Transverse colon (tissue), 4 donors: ENCODE measurements around the gene ZBTB16. TPM values are rescaled to one million over a fixed set of nuclear protein-coding genes. Genes with fewer than 3 reads are reported as not detected.

Source experiments
- DNase-seq: peaks from one replicate; pipeline ENCODE4 v3.0.0-alpha.2; 2019
- H3K27ac ChIP-seq, 4 donors: fragments of 200-600 bp; sonication (generic); 2 replicates each; pipeline ENCODE4 v1.5.1; 2016 to 2018; ENCODE audit warnings: inconsistent platforms in 4 of 4
- H3K27me3 ChIP-seq: fragments of 200-600 bp; sonication (generic); 2 replicates; pipeline ENCODE4 v1.5.1; 2017; ENCODE audit warnings: inconsistent platforms
- H3K36me3 ChIP-seq, 4 donors: fragments of 200-600 bp; sonication (generic); 2 replicates each; pipeline ENCODE4 v1.5.1; 2017 to 2019; ENCODE audit warnings: inconsistent platforms in 4 of 4
- H3K4me1 ChIP-seq, 4 donors: fragments of 200-600 bp; sonication (generic); 2 replicates each; pipeline ENCODE4 v1.5.1; 2017 to 2020; ENCODE audit warnings: inconsistent platforms in 4 of 4
- H3K4me3 ChIP-seq, 4 donors: fragments of 200-600 bp; sonication (generic); 1 replicate in 1 of 4; 2 replicates in 3 of 4; pipeline versions ENCODE4 v1.5.1 to v1.6.1; 2017 to 2019; ENCODE audit warnings: inconsistent platforms in 4 of 4
- H3K9me3 ChIP-seq, 2 donors: fragments of 200-600 bp; sonication (generic); 2 replicates each; pipeline ENCODE4 v1.5.1; 2017 to 2019; ENCODE audit warnings: inconsistent platforms in 2 of 2
- CTCF ChIP-seq, 5 experiments: fragments of 200-600 bp in 3 of 5; fragments of 450-650 bp in 2 of 5; sonication (generic) in 3 of 5; IDR thresholded peaks; 1 replicate in 2 of 5; 2 replicates in 3 of 5; pipeline ENCODE4 v1.5.1; 2016 to 2017; ENCODE audit warnings: antibody characterized with exemption in 5 of 5, inconsistent platforms in 3 of 5, mild to moderate bottlenecking in 2 of 5, moderate library complexity in 1 of 5
- EP300 ChIP-seq: sonication (generic); formaldehyde crosslinking; IDR thresholded peaks from one replicate; pipeline ENCODE4 v1.6.1; 2017; ENCODE audit warnings: antibody characterized with exemption, low read depth
- POLR2A ChIP-seq: fragments of 450-650 bp; IDR thresholded peaks from one replicate; pipeline ENCODE4 v1.6.1; 2016; ENCODE audit warnings: antibody characterized with exemption, mild to moderate bottlenecking, moderate library complexity
- POLR2AphosphoS5 ChIP-seq, 3 donors: sonication (generic); formaldehyde crosslinking; IDR thresholded peaks; one replicate each; pipeline ENCODE4 v1.6.1; 2016; ENCODE audit warnings: antibody characterized with exemption in 3 of 3
- WGBS, 2 donors: methylation state at CpG; one replicate each; pipeline ENCODE4 v1.1.5; 2018; ENCODE audit warnings: low coverage in 1 of 2; 5-methylcytosine and 5-hydroxymethylcytosine counted together
- in situ Hi-C, 4 donors: fragments of 200-750 bp; cut with MboI; loops; one replicate each; pipeline versions ENCODE4 v1.15.0 to v1.15.1; 2017; ENCODE audit warnings: low sequenced_read_pairs in 3 of 4, low pct_ligation_motif_present in 1 of 4, low pct_unique_long_range_greater_than_20kb in 1 of 4
- intact Hi-C: fragments of 100-400 bp; cut with DNase I; formaldehyde crosslinking; loops from one replicate; pipeline ENCODE4 v1.15.1; 2023; ENCODE audit warnings: low total_unique reads
- total RNA-seq, 4 donors: library from RNA; depleted of rRNA; stranded (reverse); fragments of >200 nt; gene quantifications; one replicate each; pipeline ENCODE4 v1.1.0, GENCODE V29; 2016

The ZBTB16 gene
- total RNA-seq, 4 donors from 2014 or later = 108 to 271 (median 155) TPM

- H3K36me3 ChIP-seq = peaks cover 0 to 10% (median 5%) of the 10 kb centered on the region in 4 donors
- H3K9me3 ChIP-seq = no peaks in the 10 kb centered on the region
- in situ Hi-C loops (no loop called here), intact Hi-C loops (no loop called here)
- H3K4me1 ChIP-seq = peaks cover 0 to 10% (median 5%) of the 10 kb centered on the region in 4 donors
- H3K27ac ChIP-seq = no peak overlapping the region
- H3K4me3 ChIP-seq = no peak overlapping the region
- TF ChIP-seq POLR2AphosphoS5 (IDR thresholded peaks at IDR 0.05) (no peak), EP300 (no peak), CTCF (IDR thresholded peaks at IDR 0.05) (no peak), POLR2A (no peak)
- H3K27me3 ChIP-seq = no peaks in the 10 kb centered on the region
- 66 to 76% methylated on average over 3 to 6 of the region's 6 CpGs for WGBS, 2 donors
- no peak for DNase-seq
Measured at GRCh38 chr11:114239753-114240161, 180.2 kb downstream of the ZBTB16 start.

GRCh38 chr11:114242032-114242431 is 182.5 kb downstream of the ZBTB16 start:
- TF ChIP-seq POLR2A (no peak), CTCF (IDR thresholded peaks at IDR 0.05) (no peak), EP300 (no peak), POLR2AphosphoS5 (IDR thresholded peaks at IDR 0.05) (no peak)
- H3K9me3 ChIP-seq = no peaks in the 10 kb centered on the region
- peaks cover 0 to 15% (median 7%) of the 10 kb centered on the region in 4 donors for H3K36me3 ChIP-seq
- H3K4me1 ChIP-seq = peaks cover 0 to 7% (median 4%) of the 10 kb centered on the region in 4 donors
- no peaks in the 10 kb centered on the region for H3K27me3 ChIP-seq
- H3K27ac ChIP-seq = no peak overlapping the region
- in situ Hi-C loops = no loop called here
- DNase-seq = no peak
- intact Hi-C loops = no loop called here
- no peak overlapping the region for H3K4me3 ChIP-seq
- WGBS, 2 donors = 97% methylated on average over 15 of the region's 15 CpGs; no CpG with 5 or more reads in 1 of the 2 donors

- H3K4me1 ChIP-seq = peaks cover 0 to 7% (median 4%) of the 10 kb centered on the region in 4 donors
- no peak for DNase-seq
- no peaks in the 10 kb centered on the region for H3K27me3 ChIP-seq
- peaks cover 0 to 30% (median 15%) of the 10 kb centered on the region in 4 donors for H3K36me3 ChIP-seq
- in situ Hi-C loops (no loop called here), intact Hi-C loops (no loop called here)
- no peaks in the 10 kb centered on the region for H3K9me3 ChIP-seq
- TF ChIP-seq POLR2A = no peak
- peak in 1 of 3 donors; percentile 9 for TF ChIP-seq POLR2AphosphoS5 (IDR thresholded peaks at IDR 0.05)
- peak overlapping the region in 1 of 4 donors; percentile 34 for H3K27ac ChIP-seq
- WGBS, 2 donors = 60 to 68% methylated on average over 6 to 14 of the region's 14 CpGs
- H3K4me3 ChIP-seq = no peak overlapping the region
Measured at GRCh38 chr11:114243461-114244372, 184.2 kb downstream of the ZBTB16 start.

- Histone ChIP-seq H3K4me3 (no peak overlapping the region), H3K27ac (no peak overlapping the region), H3K4me1 (peaks cover 0 to 7% (median 3%) of the 10 kb centered on the region in 4 donors), H3K27me3 (no peaks in the 10 kb centered on the region), H3K9me3 (no peaks in the 10 kb centered on the region), H3K36me3 (peaks cover 0 to 31% (median 15%) of the 10 kb centered on the region in 4 donors)
- TF ChIP-seq EP300 (no peak), POLR2A (no peak), CTCF (IDR thresholded peaks at IDR 0.05) (no peak), POLR2AphosphoS5 (IDR thresholded peaks at IDR 0.05) (no peak)
- DNase-seq = no peak
- 88 to 92% methylated on average over 14 to 18 of the region's 18 CpGs for WGBS, 2 donors
- in situ Hi-C loops = no loop called here
- intact Hi-C loops = no loop called here
Measured at GRCh38 chr11:114244726-114245394, 185.3 kb downstream of the ZBTB16 start.
